A549 (cell line): ENCODE results near the gene SWAP70. TPM values are rescaled to one million over a fixed set of nuclear protein-coding genes. Genes with fewer than 3 reads are reported as not detected.

Experiments used
- ATAC-seq, 2 experiments: fragments of 200-7000 bp in 1 of 2; fragments of >200 bp in 1 of 2; cut with Nextera tagmentation in 1 of 2; cut with Tn5 transposase in 1 of 2; 3 replicates each; pipeline versions ENCODE4 v1.8.0 to v1.9.1; 2018 to 2020; ENCODE audit warnings: mild to moderate bottlenecking in 1 of 2, moderate library complexity in 1 of 2
- CTCF ChIA-PET: fragments of 300-600 bp; sonication (Branson Sonifier 250); formaldehyde crosslinking; extraction: SDS; loops from one replicate; lab custom pipeline; 2021; ENCODE audit warnings: antibody characterized with exemption, inconsistent platforms; lab: Yijun Ruan, JAX
- POLR2A ChIA-PET: fragments of 350-600 bp; formaldehyde crosslinking; extraction: SDS; loops from one replicate; lab custom pipeline; 2021; ENCODE audit warnings: antibody characterized with exemption, inconsistent platforms; lab: Yijun Ruan, JAX
- DNase-seq, 2 experiments: peaks; one replicate each; pipeline versions ENCODE4 v3.0.0 to v3.0.0-alpha.2; 2011 to 2016; ENCODE audit warnings: low read depth in 1 of 2, low spot score in 1 of 2
- FAIRE-seq: peaks from 2 replicates; lab custom pipeline; 2011; peaks lifted over from hg19 to GRCh38; lab: Jason Lieb, UNC
- H3K27ac ChIP-seq, 2 experiments: fragments of >200 bp; sonication (Bioruptor Twin); formaldehyde crosslinking; 3 replicates each; pipeline ENCODE4 v1.5.1; 2016 to 2017
- H3K4me1 ChIP-seq: fragments of >200 bp; sonication (Bioruptor Twin); formaldehyde crosslinking; 3 replicates; pipeline ENCODE4 v1.6.1; 2016
- H3K4me2 ChIP-seq: fragments of >200 bp; sonication (Bioruptor Twin); formaldehyde crosslinking; 3 replicates; pipeline ENCODE4 v1.6.1; 2016
- H3K4me3 ChIP-seq: fragments of >200 bp; sonication (Bioruptor Twin); formaldehyde crosslinking; 3 replicates; pipeline ENCODE4 v1.5.1; 2016
- H3K9me3 ChIP-seq: fragments of >200 bp; sonication (Bioruptor Twin); formaldehyde crosslinking; 3 replicates; pipeline ENCODE4 v1.6.1; 2016
- CBX2 ChIP-seq: fragments of 200-600 bp; sonication (generic); IDR thresholded peaks from 2 replicates; pipeline ENCODE4 v1.6.1; 2016; ENCODE audit warnings: low read depth, mild to moderate bottlenecking, borderline replicate concordance
- CEBPB ChIP-seq, 2 experiments: fragments of >200 bp in 1 of 2; sonication (Bioruptor Twin) in 1 of 2; formaldehyde crosslinking in 1 of 2; IDR thresholded peaks; 2 replicates each; pipeline ENCODE4 v1.6.1; 2012 to 2016
- CHD4 ChIP-seq: fragments of 200-600 bp; sonication (generic); IDR thresholded peaks from 2 replicates; pipeline ENCODE4 v1.6.1; 2016; ENCODE audit warnings: antibody characterized with exemption, mild to moderate bottlenecking, borderline replicate concordance
- EHF ChIP-seq: fragments of 250-450 bp; sonication (Bioruptor Pico); IDR thresholded peaks from 2 replicates; pipeline ENCODE4 v1.5.0; 2020; ENCODE audit warnings: mild to moderate bottlenecking
- EHMT2 ChIP-seq: fragments of 200-600 bp; sonication (generic); IDR thresholded peaks from 2 replicates; pipeline ENCODE4 v1.6.1; 2016; ENCODE audit warnings: antibody characterized with exemption, low read depth, mild to moderate bottlenecking, moderate library complexity
- FOSB ChIP-seq: fragments of 250-450 bp; sonication (Bioruptor Pico); IDR thresholded peaks from 2 replicates; pipeline ENCODE4 v1.5.0; 2020; ENCODE audit warnings: mild to moderate bottlenecking, moderate library complexity
- GATA3 ChIP-seq: IDR thresholded peaks from 2 replicates; pipeline ENCODE4 v1.6.1; 2012; ENCODE audit warnings: borderline replicate concordance
- HOXB5 ChIP-seq: fragments of 250-450 bp; sonication (Bioruptor Pico); IDR thresholded peaks from 2 replicates; pipeline ENCODE4 v1.5.0; 2020; ENCODE audit warnings: mild to moderate bottlenecking, moderate library complexity
- KDM5A ChIP-seq: fragments of 200-600 bp; sonication (generic); IDR thresholded peaks from 2 replicates; pipeline ENCODE4 v1.6.1; 2016; ENCODE audit warnings: antibody characterized with exemption, mild to moderate bottlenecking
- MAZ ChIP-seq: fragments of 150-350 bp; IDR thresholded peaks from 2 replicates; pipeline ENCODE4 v1.6.1; 2014; ENCODE audit warnings: antibody characterized with exemption, low read depth, low read length, borderline replicate concordance
- MYC ChIP-seq: IDR thresholded peaks from 2 replicates; pipeline ENCODE4 v1.6.1; 2012; ENCODE audit warnings: mild to moderate bottlenecking, inconsistent platforms, low read length, improper control_type of control experiment, borderline replicate concordance
- NFE2L2 ChIP-seq: fragments of 150-350 bp; conservative IDR thresholded peaks from 2 replicates; pipeline ENCODE4 v1.6.1; 2014; ENCODE audit warnings: low read length
- PHF8 ChIP-seq: fragments of 200-600 bp; sonication (generic); IDR thresholded peaks from 2 replicates; pipeline ENCODE4 v1.6.1; 2016; ENCODE audit warnings: low read depth, mild to moderate bottlenecking, antibody characterized with exemption, moderate library complexity, borderline replicate concordance
- POLR2AphosphoS2 ChIP-seq: conservative IDR thresholded peaks from 2 replicates; pipeline ENCODE4 v1.6.1; 2012; ENCODE audit warnings: low read length, improper control_type of control experiment, inconsistent platforms
- RAD21 ChIP-seq, 2 experiments: fragments of >200 bp in 1 of 2; sonication (Bioruptor Twin) in 1 of 2; formaldehyde crosslinking in 1 of 2; IDR thresholded peaks in 1 of 2; conservative IDR thresholded peaks in 1 of 2; 2 replicates in 1 of 2; 3 replicates in 1 of 2; pipeline ENCODE4 v1.6.1; 2012 to 2018; ENCODE audit warnings: inconsistent platforms in 1 of 2
- RCOR1 ChIP-seq: fragments of 150-350 bp; IDR thresholded peaks from 2 replicates; pipeline ENCODE4 v1.6.1; 2014; ENCODE audit warnings: antibody characterized with exemption, low read length, low read depth
- RNF2 ChIP-seq: fragments of 200-600 bp; sonication (generic); IDR thresholded peaks from 2 replicates; pipeline ENCODE4 v1.6.1; 2016; ENCODE audit warnings: low read depth, mild to moderate bottlenecking, antibody characterized with exemption, moderate library complexity, borderline replicate concordance
- ZC3H11A ChIP-seq: fragments of 450-650 bp; IDR thresholded peaks from 2 replicates; pipeline ENCODE4 v1.6.1; 2014; ENCODE audit warnings: antibody characterized with exemption, mild to moderate bottlenecking
- ZFP36 ChIP-seq: fragments of 450-650 bp; IDR thresholded peaks from 2 replicates; pipeline ENCODE4 v1.6.1; 2014; ENCODE audit warnings: borderline replicate concordance; ENCODE audit not compliant: partially characterized antibody
- ZNF302 ChIP-seq: fragments of 250-450 bp; sonication (Bioruptor Pico); IDR thresholded peaks from 2 replicates; pipeline ENCODE4 v1.9.0; 2021; ENCODE audit warnings: inconsistent platforms, mild to moderate bottlenecking, moderate library complexity
- ZSCAN20 ChIP-seq: fragments of 250-450 bp; sonication (Bioruptor Pico); IDR thresholded peaks from 2 replicates; pipeline ENCODE4 v1.8.0; 2022; ENCODE audit warnings: mild to moderate bottlenecking, moderate library complexity
- WGBS: methylation state at CpG from one replicate; pipeline ENCODE4 v1.1.6; 2017; ENCODE audit errors: missing lambda C conversion rate; 5-methylcytosine and 5-hydroxymethylcytosine counted together
- polyA plus RNA-seq, 4 experiments: library from polyadenylated mRNA; depleted of rRNA in 3 of 4; stranded (reverse); fragments of >200 nt; fragmentation: RNase III in 1 of 4; extraction: RNeasy Plus Mini Kit Qiagen cat#74134 plus additional on column Dnase treatment in 1 of 4; gene quantifications; 2 replicates in 3 of 4; 3 replicates in 1 of 4; pipeline ENCODE4 v1.2.3, GENCODE V29; 2011 to 2017
- TF ChIP-seq, protein P1 (sequence below): fragments of >200 bp; sonication (Bioruptor Twin); formaldehyde crosslinking; IDR thresholded peaks from 3 replicates; pipeline ENCODE4 v1.5.1; 2016
- TF ChIP-seq, protein P2 (sequence below): fragments of >200 bp; sonication (Bioruptor Twin); formaldehyde crosslinking; IDR thresholded peaks from 3 replicates; pipeline ENCODE4 v1.6.1; 2016
- TF ChIP-seq, protein P3 (sequence below): fragments of 450-650 bp; IDR thresholded peaks from 2 replicates; pipeline ENCODE4 v1.6.1; 2014; ENCODE audit warnings: antibody characterized with exemption
- TF ChIP-seq, protein P4 (sequence below): IDR thresholded peaks from 2 replicates; pipeline ENCODE4 v1.6.1; 2012; ENCODE audit warnings: low read depth, borderline replicate concordance

Gene SWAP70
- polyA plus RNA-seq, 2 of the 4 experiments (the other 2 are of a cell fraction), result 24.5 to 25.5 TPM

DNA sequence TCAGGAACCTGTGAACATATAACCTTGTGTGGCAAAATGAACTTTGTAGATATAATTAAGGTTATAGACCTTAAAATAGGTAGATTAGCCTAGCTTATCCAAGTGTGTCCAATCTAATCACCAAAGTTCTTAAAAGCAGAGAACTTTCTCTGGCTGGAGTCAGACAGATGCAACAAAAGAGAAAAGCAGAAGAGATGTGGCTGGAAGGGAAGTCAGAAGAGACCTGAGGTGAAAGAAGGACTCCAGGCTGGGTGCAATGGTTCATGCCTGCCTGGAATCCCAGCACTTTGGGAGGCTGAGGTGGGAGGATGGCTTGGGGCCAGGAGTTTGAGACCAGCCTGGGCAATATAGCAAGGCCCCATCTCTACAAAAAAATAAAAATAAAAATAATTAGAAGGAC lies 39.4 kb upstream of the SWAP70 start:
- Histone ChIP-seq H3K27ac (no peak overlapping the region), H3K4me3 (no peak overlapping the region), H3K9me3 (no peaks in the 10 kb centered on the region), H3K4me2 (no peak overlapping the region), H3K4me1 (no peaks in the 10 kb centered on the region)
- no peak for FAIRE-seq
- no peak for DNase-seq
- no peak for TF ChIP-seq HOXB5
- no peak for TF ChIP-seq POLR2AphosphoS2
- TF ChIP-seq MAZ, result no peak
- TF ChIP-seq, protein P1, sequence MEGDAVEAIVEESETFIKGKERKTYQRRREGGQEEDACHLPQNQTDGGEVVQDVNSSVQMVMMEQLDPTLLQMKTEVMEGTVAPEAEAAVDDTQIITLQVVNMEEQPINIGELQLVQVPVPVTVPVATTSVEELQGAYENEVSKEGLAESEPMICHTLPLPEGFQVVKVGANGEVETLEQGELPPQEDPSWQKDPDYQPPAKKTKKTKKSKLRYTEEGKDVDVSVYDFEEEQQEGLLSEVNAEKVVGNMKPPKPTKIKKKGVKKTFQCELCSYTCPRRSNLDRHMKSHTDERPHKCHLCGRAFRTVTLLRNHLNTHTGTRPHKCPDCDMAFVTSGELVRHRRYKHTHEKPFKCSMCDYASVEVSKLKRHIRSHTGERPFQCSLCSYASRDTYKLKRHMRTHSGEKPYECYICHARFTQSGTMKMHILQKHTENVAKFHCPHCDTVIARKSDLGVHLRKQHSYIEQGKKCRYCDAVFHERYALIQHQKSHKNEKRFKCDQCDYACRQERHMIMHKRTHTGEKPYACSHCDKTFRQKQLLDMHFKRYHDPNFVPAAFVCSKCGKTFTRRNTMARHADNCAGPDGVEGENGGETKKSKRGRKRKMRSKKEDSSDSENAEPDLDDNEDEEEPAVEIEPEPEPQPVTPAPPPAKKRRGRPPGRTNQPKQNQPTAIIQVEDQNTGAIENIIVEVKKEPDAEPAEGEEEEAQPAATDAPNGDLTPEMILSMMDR, result no peak
- TF ChIP-seq KDM5A, result no peak
- no peak for TF ChIP-seq EHMT2
- TF ChIP-seq CEBPB (IDR thresholded peaks at IDR 0.05), result no peak
- TF ChIP-seq ZSCAN20 (CRISPR knock-in tag), result no peak
- no peak for TF ChIP-seq RAD21 (conservative IDR thresholded peaks at IDR 0.05 in 1 of 2, IDR thresholded peaks at IDR 0.05 in 1 of 2)
- CTCF ChIA-PET, result interaction anchor here (1.4 to 3.0 kb wide), 5 partner anchors 10 to 124 kb away, joined by 3 to 10 read pairs (median 4); no protein-coding TSS in a partner anchor
- no peak for ATAC-seq
- POLR2A ChIA-PET, result no interaction called here

DNA sequence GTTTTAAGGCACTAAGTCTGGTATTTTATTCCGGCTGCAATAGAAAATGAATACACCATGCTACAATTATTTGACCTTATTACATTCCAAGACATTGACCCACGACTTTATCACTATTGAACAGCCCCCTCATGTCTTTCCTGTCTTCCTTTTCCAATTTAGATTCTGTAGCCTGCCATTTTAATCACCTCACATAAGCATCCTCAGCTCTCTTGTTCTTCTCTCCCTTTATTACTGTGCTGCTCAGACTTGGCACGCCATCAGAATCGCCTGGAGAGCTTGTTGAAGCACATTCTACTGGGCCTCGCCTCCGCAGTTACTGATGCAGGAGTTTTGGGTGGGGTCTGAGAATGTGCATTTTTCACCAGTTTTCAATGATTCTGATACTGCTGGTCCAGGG lies 38.7 kb upstream of the SWAP70 start:
- H3K27ac ChIP-seq, result no peak overlapping the region
- no peak overlapping the region for H3K4me3 ChIP-seq
- no peak for ATAC-seq
- TF ChIP-seq, protein P2, sequence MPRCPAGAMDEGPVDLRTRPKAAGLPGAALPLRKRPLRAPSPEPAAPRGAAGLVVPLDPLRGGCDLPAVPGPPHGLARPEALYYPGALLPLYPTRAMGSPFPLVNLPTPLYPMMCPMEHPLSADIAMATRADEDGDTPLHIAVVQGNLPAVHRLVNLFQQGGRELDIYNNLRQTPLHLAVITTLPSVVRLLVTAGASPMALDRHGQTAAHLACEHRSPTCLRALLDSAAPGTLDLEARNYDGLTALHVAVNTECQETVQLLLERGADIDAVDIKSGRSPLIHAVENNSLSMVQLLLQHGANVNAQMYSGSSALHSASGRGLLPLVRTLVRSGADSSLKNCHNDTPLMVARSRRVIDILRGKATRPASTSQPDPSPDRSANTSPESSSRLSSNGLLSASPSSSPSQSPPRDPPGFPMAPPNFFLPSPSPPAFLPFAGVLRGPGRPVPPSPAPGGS, result no peak
- no peak for TF ChIP-seq GATA3
- no peak for TF ChIP-seq PHF8
- no peak for TF ChIP-seq ZNF302
- TF ChIP-seq, protein P3, sequence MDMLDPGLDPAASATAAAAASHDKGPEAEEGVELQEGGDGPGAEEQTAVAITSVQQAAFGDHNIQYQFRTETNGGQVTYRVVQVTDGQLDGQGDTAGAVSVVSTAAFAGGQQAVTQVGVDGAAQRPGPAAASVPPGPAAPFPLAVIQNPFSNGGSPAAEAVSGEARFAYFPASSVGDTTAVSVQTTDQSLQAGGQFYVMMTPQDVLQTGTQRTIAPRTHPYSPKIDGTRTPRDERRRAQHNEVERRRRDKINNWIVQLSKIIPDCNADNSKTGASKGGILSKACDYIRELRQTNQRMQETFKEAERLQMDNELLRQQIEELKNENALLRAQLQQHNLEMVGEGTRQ, result no peak
- TF ChIP-seq MYC, result no peak
- TF ChIP-seq KDM5A, result no peak
- no peak for TF ChIP-seq NFE2L2
- no peak for TF ChIP-seq MAZ
- no peak for TF ChIP-seq RCOR1
- TF ChIP-seq EHF (CRISPR knock-in tag), result no peak
- TF ChIP-seq CBX2, result no peak
- no peak for TF ChIP-seq HOXB5
- no peak for TF ChIP-seq CHD4
- TF ChIP-seq ZC3H11A, result no peak
- TF ChIP-seq FOSB (CRISPR knock-in tag), result no peak
- no peak for TF ChIP-seq POLR2AphosphoS2
- TF ChIP-seq ZFP36, result no peak
- TF ChIP-seq, protein P4, sequence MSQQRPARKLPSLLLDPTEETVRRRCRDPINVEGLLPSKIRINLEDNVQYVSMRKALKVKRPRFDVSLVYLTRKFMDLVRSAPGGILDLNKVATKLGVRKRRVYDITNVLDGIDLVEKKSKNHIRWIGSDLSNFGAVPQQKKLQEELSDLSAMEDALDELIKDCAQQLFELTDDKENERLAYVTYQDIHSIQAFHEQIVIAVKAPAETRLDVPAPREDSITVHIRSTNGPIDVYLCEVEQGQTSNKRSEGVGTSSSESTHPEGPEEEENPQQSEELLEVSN, result no peak
- no peak for TF ChIP-seq RNF2
- WGBS, result 74% methylated on average over 6 of the region's 6 CpGs
- H3K4me2 ChIP-seq, result no peak overlapping the region
- no peaks in the 10 kb centered on the region for H3K9me3 ChIP-seq
- no peaks in the 10 kb centered on the region for H3K4me1 ChIP-seq
- ChIA-PET CTCF (interaction anchor here (1.4 to 3.0 kb wide), 4 partner anchors 10 to 124 kb away, joined by 3 to 10 read pairs (median 4); no protein-coding TSS in a partner anchor), POLR2A (no interaction called here)
- DNase-seq, result no peak
- FAIRE-seq, result no peak
